Gastroesophageal sphincter (tissue), 4 donors: ENCODE data around the gene TMCC1. TPM values are rescaled to one million over a fixed set of nuclear protein-coding genes. Genes with fewer than 3 reads are reported as not detected.

Source experiments
- ATAC-seq: fragments of 150-250 bp; one replicate; pipeline ENCODE4 v1.9.1; 2016; ENCODE audit warnings: mild to moderate bottlenecking, moderate library complexity
- H3K27ac ChIP-seq, 4 donors: fragments of 200-600 bp; sonication (generic) in 3 of 4; 1 replicate in 3 of 4; 2 replicates in 1 of 4; pipeline ENCODE4 v1.5.1; 2016 to 2019
- H3K27me3 ChIP-seq: fragments of 200-600 bp; sonication (generic); one replicate; pipeline ENCODE4 v1.5.1; 2019
- H3K36me3 ChIP-seq, 2 donors: fragments of 200-600 bp; sonication (generic); one replicate each; pipeline ENCODE4 v1.5.1; 2019; ENCODE audit warnings: control low read depth in 1 of 2
- H3K4me1 ChIP-seq, 3 donors: fragments of 200-600 bp; sonication (generic); 1 replicate in 2 of 3; 2 replicates in 1 of 3; pipeline ENCODE4 v1.5.1; 2016 to 2019; ENCODE audit warnings: control low read depth in 2 of 3
- H3K4me3 ChIP-seq, 2 donors: fragments of 200-600 bp; sonication (generic); one replicate each; pipeline ENCODE4 v1.5.1; 2019; ENCODE audit warnings: mild to moderate bottlenecking in 1 of 2, moderate library complexity in 1 of 2
- H3K9me3 ChIP-seq, 3 donors: fragments of 200-600 bp; sonication (generic); one replicate each; pipeline ENCODE4 v1.5.1; 2017 to 2019; ENCODE audit warnings: control low read depth in 2 of 3
- CTCF ChIP-seq, 4 experiments: fragments of 200-600 bp in 2 of 4; fragments of 450-650 bp in 2 of 4; sonication (generic) in 1 of 4; IDR thresholded peaks; one replicate each; pipeline ENCODE4 v1.5.1; 2017 to 2019; ENCODE audit warnings: antibody characterized with exemption in 4 of 4, mild to moderate bottlenecking in 2 of 4, moderate library complexity in 2 of 4
- EP300 ChIP-seq: sonication (generic); formaldehyde crosslinking; IDR thresholded peaks from one replicate; pipeline ENCODE4 v1.6.1; 2017; ENCODE audit warnings: antibody characterized with exemption, mild to moderate bottlenecking
- POLR2A ChIP-seq, 2 donors: fragments of 450-650 bp; IDR thresholded peaks; one replicate each; pipeline ENCODE4 v1.6.1; 2017; ENCODE audit warnings: antibody characterized with exemption in 2 of 2, mild to moderate bottlenecking in 2 of 2, moderate library complexity in 1 of 2
- POLR2AphosphoS5 ChIP-seq: sonication (generic); formaldehyde crosslinking; IDR thresholded peaks from one replicate; pipeline ENCODE4 v1.6.1; 2017; ENCODE audit warnings: antibody characterized with exemption
- WGBS, 2 donors: methylation state at CpG; one replicate each; pipeline ENCODE4 v1.1.5; 2018; ENCODE audit warnings: low coverage in 1 of 2; 5-methylcytosine and 5-hydroxymethylcytosine counted together
- total RNA-seq, 4 donors: library from RNA; depleted of rRNA; stranded (reverse); fragments of >200 nt; gene quantifications; one replicate each; pipeline ENCODE4 v1.1.0, GENCODE V29; 2016

The TMCC1 gene
- total RNA-seq, 4 donors from 2014 or later, result 20.3 to 32.7 (median 28.1) TPM

GRCh38 chr3:129746629-129747028 is 146.9 kb downstream of the TMCC1 start:
- H3K4me3 ChIP-seq, result no peak overlapping the region
- peaks cover 0 to 21% (median 2%) of the 10 kb centered on the region in 3 donors for H3K4me1 ChIP-seq
- H3K36me3 ChIP-seq, result no peaks in the 10 kb centered on the region
- no peak for ATAC-seq
- no peak overlapping the region for H3K27ac ChIP-seq
- TF ChIP-seq POLR2A (IDR thresholded peaks at IDR 0.05) (no peak), CTCF (IDR thresholded peaks at IDR 0.05) (no peak), EP300 (no peak), POLR2AphosphoS5 (no peak)
- H3K9me3 ChIP-seq, result no peaks in the 10 kb centered on the region
- no peaks in the 10 kb centered on the region for H3K27me3 ChIP-seq

DNA sequence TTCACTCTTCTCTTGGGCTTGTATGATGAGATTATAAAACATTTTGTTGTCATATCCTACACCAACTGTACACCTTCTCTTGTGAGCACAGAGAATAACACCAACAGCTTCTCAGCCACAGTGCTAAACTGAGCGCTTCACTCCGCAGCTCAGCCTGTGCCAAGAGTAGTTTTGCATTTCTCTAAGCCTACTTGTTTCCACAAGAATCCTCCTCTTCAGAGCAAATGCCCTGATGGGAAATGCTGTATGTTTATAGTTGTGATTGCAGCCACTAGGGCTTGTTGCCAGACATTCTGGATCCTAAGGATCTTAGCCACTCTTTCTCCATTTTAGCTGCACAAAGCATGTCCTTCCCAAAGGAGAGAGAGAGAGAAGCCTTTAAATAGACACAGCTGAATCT is 148.3 kb downstream of the TMCC1 start:
- Histone ChIP-seq H3K9me3 (no peaks in the 10 kb centered on the region), H3K27ac (peak overlapping the region in 2 of 4 donors; percentile 36 to 51), H3K27me3 (no peaks in the 10 kb centered on the region), H3K4me1 (peaks cover 0 to 26% (median 2%) of the 10 kb centered on the region in 3 donors), H3K4me3 (no peak overlapping the region), H3K36me3 (no peaks in the 10 kb centered on the region)
- ATAC-seq, result peak; percentile 65
- TF ChIP-seq POLR2A (IDR thresholded peaks at IDR 0.05), result no peak
- peak; percentile 75 for TF ChIP-seq POLR2AphosphoS5
- 6 to 7% methylated on average over 2 of the region's 2 CpGs for WGBS, 2 donors

GRCh38 chr3:129741794-129742193 is 151.7 kb downstream of the TMCC1 start:
- no peak for ATAC-seq
- H3K4me3 ChIP-seq, result no peak overlapping the region
- no peak overlapping the region for H3K27ac ChIP-seq
- no peak for TF ChIP-seq EP300
- WGBS, 2 donors, result 63 to 93% methylated on average over 2 of the region's 2 CpGs
- H3K36me3 ChIP-seq, result peaks cover 0 to 9% of the 10 kb centered on the region in 2 donors
- peaks cover 0 to 26% (median 2%) of the 10 kb centered on the region in 3 donors for H3K4me1 ChIP-seq
- H3K27me3 ChIP-seq, result no peaks in the 10 kb centered on the region
- no peaks in the 10 kb centered on the region for H3K9me3 ChIP-seq

DNA sequence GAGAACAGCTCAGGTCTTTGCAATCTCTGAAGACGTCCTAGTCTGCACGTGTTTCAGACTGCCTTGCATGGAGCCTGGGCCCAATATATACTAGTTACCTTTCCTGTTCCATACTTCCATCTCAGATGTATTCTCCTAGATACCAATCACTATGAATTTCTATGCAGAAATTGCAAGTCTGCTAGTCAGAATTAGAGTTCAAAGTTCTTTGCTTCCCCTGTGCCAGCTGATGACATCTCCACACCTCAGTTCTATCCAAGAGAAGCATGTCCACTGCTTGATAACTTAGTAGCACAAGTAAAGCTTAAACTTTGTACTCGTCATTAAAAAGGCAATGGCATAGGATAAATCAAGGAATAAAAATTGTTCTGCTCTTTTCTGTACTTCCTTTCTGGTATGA is 153.4 kb downstream of the TMCC1 start:
- ATAC-seq, result no peak
- TF ChIP-seq EP300 (no peak), POLR2A (IDR thresholded peaks at IDR 0.05) (no peak)
- Histone ChIP-seq H3K9me3 (no peaks in the 10 kb centered on the region), H3K27ac (no peak overlapping the region), H3K4me3 (no peak overlapping the region), H3K27me3 (no peaks in the 10 kb centered on the region), H3K36me3 (peaks cover 0 to 9% of the 10 kb centered on the region in 2 donors), H3K4me1 (peaks cover 0 to 14% (median 2%) of the 10 kb centered on the region in 3 donors)
- WGBS, 2 donors, result 81 to 84% methylated on average over 3 of the region's 3 CpGs

DNA sequence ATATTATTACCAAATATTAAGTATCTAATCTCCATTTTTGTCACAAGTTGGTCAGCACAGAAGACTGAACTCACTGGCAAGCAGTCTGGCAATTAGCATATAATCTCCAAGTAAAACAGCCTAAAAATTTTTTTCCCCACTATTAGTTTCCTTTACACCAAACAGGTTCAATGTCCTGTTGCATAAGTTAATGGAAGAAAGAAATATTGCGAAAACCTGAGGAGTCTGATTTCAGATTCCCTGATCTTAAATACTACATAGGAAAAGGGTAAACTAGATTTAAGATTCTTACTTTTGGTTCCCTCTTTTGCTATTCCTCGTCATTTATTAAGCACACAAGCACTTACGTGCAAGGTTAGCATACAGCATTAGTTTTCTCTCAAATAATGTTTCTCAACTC is 153.9 kb downstream of the TMCC1 start:
- Histone ChIP-seq H3K9me3 (no peaks in the 10 kb centered on the region), H3K4me1 (peaks cover 0 to 10% (median 0%) of the 10 kb centered on the region in 3 donors), H3K27ac (no peak overlapping the region), H3K27me3 (no peaks in the 10 kb centered on the region), H3K36me3 (peaks cover 0 to 9% of the 10 kb centered on the region in 2 donors), H3K4me3 (no peak overlapping the region)
- TF ChIP-seq CTCF (IDR thresholded peaks at IDR 0.05), result no peak
- TF ChIP-seq POLR2AphosphoS5, result no peak
- no peak for TF ChIP-seq POLR2A (IDR thresholded peaks at IDR 0.05)
- TF ChIP-seq EP300, result no peak
- ATAC-seq, result no peak
- 81 to 93% methylated on average over 3 of the region's 3 CpGs for WGBS, 2 donors

DNA sequence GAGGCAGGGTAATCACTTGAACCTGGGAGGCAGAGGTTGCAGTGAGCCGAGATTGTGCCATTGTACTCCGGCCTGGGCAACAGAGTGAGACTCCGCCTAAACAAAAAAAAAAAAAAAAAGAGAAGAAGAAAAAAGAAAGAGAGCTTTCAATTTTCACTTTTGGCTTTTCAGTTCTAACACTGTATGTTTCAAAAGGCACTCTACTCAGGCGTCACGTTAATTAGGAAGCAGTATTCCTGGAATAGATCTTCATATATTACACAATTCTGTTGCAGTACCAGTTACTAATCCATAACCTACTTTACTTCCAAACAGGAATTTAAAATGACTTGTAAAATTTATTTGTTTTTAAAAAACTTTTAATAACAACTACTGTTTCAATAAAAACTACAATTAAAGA is 155.3 kb downstream of the TMCC1 start:
- Histone ChIP-seq H3K4me1 (peaks cover 0 to 12% (median 0%) of the 10 kb centered on the region in 3 donors), H3K27ac (no peak overlapping the region), H3K9me3 (no peaks in the 10 kb centered on the region), H3K36me3 (peaks cover 0 to 9% of the 10 kb centered on the region in 2 donors), H3K27me3 (no peaks in the 10 kb centered on the region), H3K4me3 (no peak overlapping the region)
- no peak for ATAC-seq
- 74 to 85% methylated on average over 4 to 5 of the region's 5 CpGs for WGBS, 2 donors
- TF ChIP-seq POLR2A (IDR thresholded peaks at IDR 0.05) (no peak), CTCF (IDR thresholded peaks at IDR 0.05) (no peak), EP300 (no peak), POLR2AphosphoS5 (no peak)
